ENCODE measurements around the gene MTF2. TPM values are rescaled to one million over a fixed set of nuclear protein-coding genes. Genes with fewer than 3 reads are reported as not detected.

The MTF2 gene
- total RNA-seq, 1 donor from 2014 or later, result 56.4 TPM

GRCh38 chr1:93148001-93148400 is 68.9 kb downstream of the MTF2 start:
- no peaks in the 10 kb centered on the region for H3K9me3 Mint-ChIP-seq (ENCODE audit: unreplicated experiment)
- Histone ChIP-seq H3K9me3 (ENCODE audit: insufficient read depth, low read depth, low read length) (no peaks in the 10 kb centered on the region), H3K79me2 (ENCODE audit: insufficient read depth, low read length) (peaks cover 3% of the 10 kb centered on the region), H3K27ac (ENCODE audit: low read depth, low read length) (no peak overlapping the region), H3K4me3 (ENCODE audit: insufficient read depth, low read depth, low read length) (no peak overlapping the region), H4K20me1 (ENCODE audit: insufficient read depth, low read length) (peaks cover 16% of the 10 kb centered on the region), H3K36me3 (ENCODE audit: insufficient read depth, low read length) (peaks cover 10% of the 10 kb centered on the region), H3K27me3 (ENCODE audit: insufficient read depth, low read length) (no peaks in the 10 kb centered on the region), H3K4me1 (ENCODE audit: insufficient read depth, low read length) (no peaks in the 10 kb centered on the region), H3K4me2 (ENCODE audit: low read length) (no peak overlapping the region), H3K9ac (ENCODE audit: low read length) (no peak overlapping the region), H2AFZ (ENCODE audit: low read depth, low read length) (no peak overlapping the region)
- TF ChIP-seq CTCF (IDR thresholded peaks at IDR 0.05; ENCODE audit: insufficient read depth, low read depth, low read length) (no peak), EZH2 (IDR thresholded peaks at IDR 0.05; ENCODE audit: insufficient read depth, low read length) (no peak)
- no peaks in the 10 kb centered on the region for H3K27me3 Mint-ChIP-seq (ENCODE audit: low read depth, unreplicated experiment)
- peaks cover 4% of the 10 kb centered on the region for H3K36me3 Mint-ChIP-seq (ENCODE audit: low read depth, unreplicated experiment)
- peaks cover 10% of the 10 kb centered on the region for H3K4me1 Mint-ChIP-seq (ENCODE audit: low read depth, unreplicated experiment)
- H3K27ac Mint-ChIP-seq (ENCODE audit: unreplicated experiment), result no peak overlapping the region
- DNase-seq (ENCODE audit: low read depth), result no peak
- H3K4me3 Mint-ChIP-seq (ENCODE audit: unreplicated experiment), result no peak overlapping the region
- no peak for FAIRE-seq

GRCh38 chr1:93150729-93151128 is 71.6 kb downstream of the MTF2 start:
- Mint-ChIP-seq H3K27me3 (ENCODE audit: low read depth, unreplicated experiment) (no peaks in the 10 kb centered on the region), H3K4me1 (ENCODE audit: low read depth, unreplicated experiment) (peaks cover 10% of the 10 kb centered on the region), H3K27ac (ENCODE audit: unreplicated experiment) (no peak overlapping the region), H3K4me3 (ENCODE audit: unreplicated experiment) (no peak overlapping the region), H3K9me3 (ENCODE audit: unreplicated experiment) (no peaks in the 10 kb centered on the region), H3K36me3 (ENCODE audit: low read depth, unreplicated experiment) (peaks cover 4% of the 10 kb centered on the region)
- Histone ChIP-seq H2AFZ (ENCODE audit: low read depth, low read length) (no peak overlapping the region), H3K4me3 (ENCODE audit: insufficient read depth, low read depth, low read length) (no peak overlapping the region), H3K27ac (ENCODE audit: low read depth, low read length) (no peak overlapping the region), H3K36me3 (ENCODE audit: insufficient read depth, low read length) (peaks cover 18% of the 10 kb centered on the region), H3K4me2 (ENCODE audit: low read length) (no peak overlapping the region), H3K9me3 (ENCODE audit: insufficient read depth, low read depth, low read length) (no peaks in the 10 kb centered on the region), H3K79me2 (ENCODE audit: insufficient read depth, low read length) (peaks cover 9% of the 10 kb centered on the region), H3K9ac (ENCODE audit: low read length) (no peak overlapping the region), H3K4me1 (ENCODE audit: insufficient read depth, low read length) (no peaks in the 10 kb centered on the region), H3K27me3 (ENCODE audit: insufficient read depth, low read length) (no peaks in the 10 kb centered on the region), H4K20me1 (ENCODE audit: insufficient read depth, low read length) (peaks cover 20% of the 10 kb centered on the region)
- no peak for TF ChIP-seq EZH2 (IDR thresholded peaks at IDR 0.05; ENCODE audit: insufficient read depth, low read length)
- TF ChIP-seq CTCF (IDR thresholded peaks at IDR 0.05; ENCODE audit: insufficient read depth, low read depth, low read length), result no peak
- DNase-seq (ENCODE audit: low read depth) (no peak), FAIRE-seq (no peak)

- no peak overlapping the region for H2AFZ ChIP-seq (ENCODE audit: low read depth, low read length)
- Mint-ChIP-seq H3K4me3 (ENCODE audit: unreplicated experiment) (no peak overlapping the region), H3K36me3 (ENCODE audit: low read depth, unreplicated experiment) (peaks cover 4% of the 10 kb centered on the region), H3K9me3 (ENCODE audit: unreplicated experiment) (no peaks in the 10 kb centered on the region), H3K4me1 (ENCODE audit: low read depth, unreplicated experiment) (peaks cover 10% of the 10 kb centered on the region), H3K27ac (ENCODE audit: unreplicated experiment) (no peak overlapping the region), H3K27me3 (ENCODE audit: low read depth, unreplicated experiment) (no peaks in the 10 kb centered on the region)
- no peaks in the 10 kb centered on the region for H3K27me3 ChIP-seq (ENCODE audit: insufficient read depth, low read length)
- H3K9me3 ChIP-seq (ENCODE audit: insufficient read depth, low read depth, low read length), result no peaks in the 10 kb centered on the region
- no peak overlapping the region for H3K4me2 ChIP-seq (ENCODE audit: low read length)
- no peak overlapping the region for H3K9ac ChIP-seq (ENCODE audit: low read length)
- H3K27ac ChIP-seq (ENCODE audit: low read depth, low read length), result no peak overlapping the region
- FAIRE-seq (no peak), DNase-seq (ENCODE audit: low read depth) (no peak)
- TF ChIP-seq EZH2 (IDR thresholded peaks at IDR 0.05; ENCODE audit: insufficient read depth, low read length) (no peak), CTCF (IDR thresholded peaks at IDR 0.05; ENCODE audit: insufficient read depth, low read depth, low read length) (no peak)
- peaks cover 20% of the 10 kb centered on the region for H4K20me1 ChIP-seq (ENCODE audit: insufficient read depth, low read length)
- peaks cover 22% of the 10 kb centered on the region for H3K36me3 ChIP-seq (ENCODE audit: insufficient read depth, low read length)
- H3K79me2 ChIP-seq (ENCODE audit: insufficient read depth, low read length), result peaks cover 9% of the 10 kb centered on the region
- H3K4me1 ChIP-seq (ENCODE audit: insufficient read depth, low read length), result no peaks in the 10 kb centered on the region
- no peak overlapping the region for H3K4me3 ChIP-seq (ENCODE audit: insufficient read depth, low read depth, low read length)
Measured at GRCh38 chr1:93151474-93151873, 72.4 kb downstream of the MTF2 start.
